HG02588 (cell line): ENCODE data around the gene EHBP1L1.
A peak's percentile ranks its signal among the peaks of the same experiment; 100 is the strongest.

ENCODE experiments used
- ATAC-seq: cut with Tn5 transposase; IDR thresholded peaks from one replicate; pipeline ENCODE4 v1.9.1; 2021; ENCODE audit warnings: mild to moderate bottlenecking, moderate library complexity; ENCODE audit not compliant: unreplicated experiment

EHBP1L1 gene

DNA sequence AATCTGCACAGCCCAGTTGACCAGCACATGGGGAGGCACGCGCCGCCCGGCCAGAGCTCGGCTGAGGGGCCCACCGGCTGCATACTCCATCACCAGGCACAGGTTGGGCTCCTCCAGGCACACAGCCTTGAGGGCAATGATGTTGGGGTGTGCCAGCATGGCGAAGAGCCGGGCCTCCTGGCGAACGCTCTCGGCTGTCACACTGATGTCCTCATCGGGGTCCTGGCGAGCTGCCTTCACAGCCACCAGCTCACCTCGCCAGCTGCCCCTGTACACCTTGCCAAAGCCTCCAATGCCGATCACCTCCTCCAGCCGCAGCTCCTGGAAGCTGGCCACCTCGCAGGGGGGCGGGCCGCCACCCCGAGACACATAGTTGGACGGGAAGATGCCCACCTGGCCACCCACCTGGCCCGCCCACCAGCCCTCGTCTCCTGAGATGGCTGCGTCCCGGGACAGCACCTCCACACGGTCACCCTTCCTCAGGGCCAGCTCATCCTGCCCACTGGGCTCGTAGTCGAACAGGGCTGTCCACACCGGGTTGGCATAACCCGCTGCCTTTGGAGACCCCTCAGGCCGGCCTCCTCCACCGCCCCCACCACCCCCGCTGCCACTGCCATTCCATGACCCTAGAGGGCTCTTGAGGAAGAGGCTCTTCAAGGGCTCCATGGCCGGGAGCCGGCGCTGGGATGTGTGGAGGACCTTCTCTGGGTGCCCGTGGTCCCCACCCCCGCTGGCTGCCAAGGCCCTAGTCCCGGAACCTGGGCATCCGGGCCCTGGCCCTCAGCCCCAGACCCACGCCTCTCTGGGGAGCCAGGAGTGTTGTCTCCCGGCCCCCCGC is 37.5 kb downstream of the EHBP1L1 start:
- ATAC-seq: no peak

DNA sequence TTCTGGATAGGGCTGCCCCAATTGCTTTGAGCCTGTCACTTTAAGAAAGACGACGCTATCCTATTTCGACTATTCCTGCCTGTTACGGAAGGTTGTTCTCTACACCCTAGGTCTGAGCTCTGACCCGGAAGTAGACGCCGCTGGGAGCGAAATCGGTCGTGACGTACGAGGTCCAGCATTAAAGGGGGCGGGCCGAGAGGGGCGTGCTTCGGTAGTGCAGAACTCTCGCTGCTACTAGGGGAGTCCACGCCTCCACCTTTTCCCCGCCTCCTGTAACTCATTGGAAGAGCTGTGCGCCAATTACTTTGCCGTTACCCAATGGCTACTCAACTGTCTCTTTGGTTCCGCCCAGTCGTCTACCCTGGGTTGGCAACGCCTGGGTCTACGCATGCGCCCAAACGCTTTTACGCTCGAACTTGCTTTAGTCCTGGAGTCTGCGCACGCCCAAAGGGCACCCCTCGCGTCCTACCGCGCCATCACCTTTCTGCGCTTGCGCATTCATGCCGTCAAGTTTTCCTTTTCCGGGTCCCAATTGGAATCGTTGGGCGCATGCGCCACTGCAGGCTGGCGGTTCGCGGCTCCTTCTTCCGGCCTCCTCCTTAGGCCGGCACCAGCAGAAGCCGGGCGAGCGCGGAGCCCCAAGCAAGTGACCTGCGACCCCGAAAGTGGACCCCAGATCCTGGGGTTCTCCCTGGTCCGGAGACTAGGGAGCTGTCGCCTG is 39.5 kb downstream of the EHBP1L1 start, which contains the start of gene PCNX3:
Gene PCNX3, plus strand, starts transcription at position 548 of the 721 bp plus-strand sequence. CDS start 536 bp downstream, outside the sequence.
- peak; percentile 77 for ATAC-seq

DNA sequence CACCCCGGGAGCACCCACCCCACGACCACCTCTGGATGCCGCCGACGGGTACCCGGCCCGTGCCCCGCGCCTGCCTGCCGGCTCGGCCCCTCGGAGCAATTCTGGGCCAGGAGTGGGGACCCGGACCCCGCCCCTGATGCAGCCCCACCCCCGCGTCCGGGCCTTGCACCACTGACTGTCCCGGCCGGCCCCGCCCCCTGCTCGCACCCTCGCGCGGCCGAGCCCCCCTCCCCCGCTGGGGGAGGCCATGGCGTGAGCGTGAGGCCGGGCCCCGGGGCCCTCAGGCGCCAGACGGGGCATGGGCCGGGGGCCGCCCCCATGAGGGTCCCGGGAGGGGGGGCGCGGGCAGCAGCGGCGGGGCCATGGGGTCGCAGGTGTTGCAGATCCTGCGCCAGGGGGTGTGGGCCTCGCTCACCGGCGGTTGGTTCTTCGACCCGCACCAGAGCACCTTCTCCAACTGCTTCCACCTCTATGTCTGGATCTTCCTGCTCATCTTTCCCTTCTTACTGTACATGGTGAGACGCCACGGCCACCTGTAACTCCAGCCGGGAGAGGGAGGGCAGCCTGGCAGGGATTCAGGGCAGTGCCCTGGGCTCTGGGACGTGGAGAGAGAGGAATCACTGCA is 40.2 kb downstream of the EHBP1L1 start:
- ATAC-seq: peak; percentile 4

DNA sequence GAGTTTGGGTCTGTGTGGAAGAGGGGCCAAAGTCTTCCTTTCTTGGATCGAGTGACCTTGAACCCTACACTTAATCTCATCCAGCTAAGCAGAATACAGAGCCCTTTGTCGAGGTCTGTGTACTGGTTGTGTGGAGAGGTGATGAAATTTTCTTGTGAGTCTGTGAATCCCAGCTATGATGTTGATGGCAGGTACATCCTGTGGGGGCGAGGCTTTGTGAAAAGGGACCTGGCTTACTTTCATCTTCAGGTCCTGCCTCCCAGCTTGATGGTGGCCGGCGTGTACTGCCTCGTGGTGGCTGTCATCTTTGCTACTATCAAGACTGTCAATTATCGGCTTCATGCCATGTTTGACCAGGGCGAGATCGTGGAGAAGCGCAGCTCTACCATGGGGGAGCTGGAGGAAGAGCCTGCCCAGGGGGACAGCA is 40.7 kb downstream of the EHBP1L1 start:
- ATAC-seq: no peak

DNA sequence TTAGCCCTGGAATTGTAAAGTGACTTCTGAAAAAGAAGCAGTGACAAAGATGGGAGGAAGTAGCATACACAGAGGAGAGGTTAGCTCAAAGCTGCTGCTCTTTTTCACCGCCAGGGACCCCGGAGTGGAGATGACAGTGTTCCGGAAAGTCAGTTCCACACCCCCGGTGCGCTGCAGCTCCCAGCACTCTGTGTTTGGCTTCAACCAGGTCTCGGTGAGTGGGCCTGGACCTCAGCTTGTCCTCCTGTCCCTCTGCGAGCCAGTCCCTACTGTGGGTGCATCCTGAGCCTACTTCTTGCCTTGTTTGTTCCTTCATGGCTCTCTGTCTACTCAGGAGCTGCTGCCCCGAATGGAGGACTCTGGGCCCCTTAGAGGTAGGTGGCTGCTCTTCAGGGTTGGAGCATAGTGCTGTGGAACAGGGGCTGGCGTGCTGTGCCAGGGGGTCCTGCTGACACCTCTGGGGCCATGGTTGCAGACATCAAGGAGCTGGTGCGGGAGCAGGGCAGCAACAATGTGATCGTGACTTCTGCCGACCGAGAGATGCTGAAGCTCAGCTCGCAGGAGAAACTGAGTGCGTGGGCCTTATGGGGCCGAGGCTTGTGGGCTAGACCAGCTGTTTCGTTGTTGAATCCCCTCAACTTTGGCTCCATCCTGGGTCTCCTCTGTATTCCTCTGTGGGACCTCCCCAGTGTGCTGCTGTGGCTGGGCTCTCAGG is 41.4 kb downstream of the EHBP1L1 start:
- no peak for ATAC-seq

- no peak for ATAC-seq
Observed at GRCh38 chr11:65617990-65618751, 42.3 kb downstream of the EHBP1L1 start.

DNA sequence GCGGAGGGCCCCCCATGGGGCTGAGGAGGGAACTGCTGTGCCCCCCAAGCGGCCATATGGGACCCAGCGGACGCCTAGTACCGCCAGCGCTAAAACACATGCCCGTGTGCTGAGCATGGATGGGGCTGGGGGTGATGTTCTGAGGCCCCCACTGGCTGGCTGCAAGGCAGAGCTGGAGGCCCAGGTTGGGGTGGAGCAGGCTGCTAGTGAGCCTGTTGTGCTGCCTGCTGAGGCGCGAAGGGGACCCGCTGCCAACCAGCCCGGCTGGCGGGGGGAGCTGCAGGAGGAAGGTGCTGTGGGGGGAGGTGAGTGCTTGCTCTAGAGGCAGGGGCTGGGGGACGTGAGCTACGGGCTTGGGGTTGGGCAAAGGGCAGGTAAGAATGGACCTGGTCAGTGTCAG is 42.9 kb downstream of the EHBP1L1 start:
- no peak for ATAC-seq

DNA sequence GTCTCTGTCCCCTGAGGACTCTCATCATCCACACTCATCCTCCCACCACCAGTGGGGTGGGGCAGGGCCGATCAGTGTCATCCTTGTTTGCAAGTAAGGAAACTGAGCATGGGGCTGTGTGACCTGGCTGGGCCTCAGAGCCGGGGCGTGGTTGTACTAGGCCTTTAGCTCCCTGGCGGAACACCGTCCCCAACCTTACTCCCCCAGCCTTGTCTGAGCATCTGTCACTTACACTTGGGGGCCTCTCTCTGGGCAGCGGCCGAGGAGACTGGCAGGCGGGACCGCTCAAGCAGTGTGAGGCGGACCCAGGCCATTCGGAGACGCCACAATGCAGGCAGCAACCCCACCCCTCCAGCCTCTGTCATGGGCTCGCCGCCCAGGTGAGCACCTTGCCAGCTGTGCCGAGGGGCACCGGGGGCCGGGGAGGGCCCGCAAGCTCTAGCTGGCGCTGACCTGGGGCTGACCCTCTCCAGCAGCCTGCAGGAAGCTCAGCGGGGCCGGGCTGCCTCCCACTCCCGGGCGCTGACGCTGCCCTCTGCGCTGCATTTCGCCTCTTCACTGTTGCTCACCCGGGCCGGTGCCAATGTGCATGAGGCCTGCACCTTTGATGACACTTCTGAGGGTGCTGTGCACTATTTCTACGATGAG is 43.6 kb downstream of the EHBP1L1 start:
- ATAC-seq: no peak

DNA sequence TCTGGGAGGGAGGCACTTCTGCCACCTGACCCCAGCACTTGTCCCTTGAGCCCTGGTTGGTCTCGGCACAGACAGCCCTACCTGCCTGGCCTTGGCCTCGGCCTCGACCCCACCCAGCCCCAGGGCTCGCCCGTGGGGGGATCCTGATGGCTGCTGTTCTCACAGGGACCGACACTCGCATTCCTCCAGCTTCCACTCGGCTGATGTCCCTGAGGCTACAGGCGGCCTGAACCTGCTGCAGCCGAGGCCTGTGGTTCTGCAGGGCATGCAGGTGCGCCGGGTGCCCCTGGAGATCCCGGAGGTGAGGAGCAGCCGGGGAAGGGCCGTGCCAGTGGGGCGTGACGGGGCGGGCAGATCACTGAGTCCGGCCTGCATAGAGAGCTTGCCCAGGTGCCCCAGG is 44.8 kb downstream of the EHBP1L1 start:
- no peak for ATAC-seq

DNA sequence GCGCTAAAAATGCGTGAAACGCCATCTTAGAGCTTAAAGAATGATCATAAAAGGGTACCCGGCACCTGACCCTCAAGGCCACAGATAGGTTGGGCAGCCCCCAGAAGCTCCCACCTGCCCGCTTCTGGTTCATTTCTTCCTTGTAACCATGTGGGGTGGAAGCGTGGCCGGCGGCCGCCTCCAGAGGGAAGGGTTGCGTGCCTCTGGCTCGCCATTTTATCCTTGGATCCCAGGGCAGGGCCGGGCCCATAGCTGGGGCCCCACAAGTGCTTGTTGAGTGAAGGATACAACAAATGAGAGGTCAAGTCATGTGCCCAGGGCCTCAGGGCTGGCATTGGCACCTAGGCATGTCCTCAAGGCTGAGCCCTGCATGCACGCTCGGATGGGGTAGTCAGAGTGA is 45.6 kb downstream of the EHBP1L1 start:
- no peak for ATAC-seq

GRCh38 chr11:65622011-65622410 is 46.2 kb downstream of the EHBP1L1 start:
- ATAC-seq: no peak

- ATAC-seq: no peak
Observed at GRCh38 chr11:65623177-65623576, 47.3 kb downstream of the EHBP1L1 start.

DNA sequence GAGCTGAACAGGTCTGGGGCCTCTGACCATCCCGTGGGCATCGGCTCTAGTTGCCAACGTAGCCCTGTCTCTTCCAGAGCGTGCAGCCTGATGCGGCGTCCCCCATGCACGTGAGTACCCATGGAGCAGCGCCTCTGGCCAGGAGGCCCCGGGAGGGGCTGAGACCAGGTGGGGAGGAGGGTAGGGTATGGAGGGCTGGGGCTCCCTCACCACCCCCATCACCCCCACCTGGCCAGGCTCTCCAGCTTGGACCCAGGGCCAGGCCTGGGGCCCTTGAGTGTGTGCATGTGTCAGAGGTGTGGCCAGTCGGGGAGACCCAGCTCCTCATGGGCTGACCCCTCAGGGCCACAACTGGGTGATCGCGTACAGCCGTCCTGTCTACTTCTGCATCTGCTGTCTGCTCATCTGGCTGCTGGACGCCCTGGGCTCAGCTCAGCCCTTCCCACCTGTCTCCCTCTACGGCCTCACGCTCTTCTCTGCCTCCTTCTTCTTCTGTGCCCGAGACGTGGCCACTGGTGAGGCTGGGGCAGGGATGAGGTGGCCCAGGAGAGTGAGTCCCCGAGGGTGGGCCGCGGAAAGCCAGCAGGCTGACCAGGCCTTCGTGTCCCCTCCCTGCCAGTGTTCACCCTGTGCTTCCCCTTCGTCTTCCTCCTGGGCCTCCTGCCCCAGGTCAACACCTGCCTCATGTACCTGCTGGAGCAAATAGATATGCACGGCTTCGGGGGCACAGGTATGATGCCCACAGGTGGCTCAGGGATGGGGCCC is 48.2 kb downstream of the EHBP1L1 start:
- no peak for ATAC-seq

GRCh38 chr11:65624931-65625627 is 49.2 kb downstream of the EHBP1L1 start:
- no peak for ATAC-seq

DNA sequence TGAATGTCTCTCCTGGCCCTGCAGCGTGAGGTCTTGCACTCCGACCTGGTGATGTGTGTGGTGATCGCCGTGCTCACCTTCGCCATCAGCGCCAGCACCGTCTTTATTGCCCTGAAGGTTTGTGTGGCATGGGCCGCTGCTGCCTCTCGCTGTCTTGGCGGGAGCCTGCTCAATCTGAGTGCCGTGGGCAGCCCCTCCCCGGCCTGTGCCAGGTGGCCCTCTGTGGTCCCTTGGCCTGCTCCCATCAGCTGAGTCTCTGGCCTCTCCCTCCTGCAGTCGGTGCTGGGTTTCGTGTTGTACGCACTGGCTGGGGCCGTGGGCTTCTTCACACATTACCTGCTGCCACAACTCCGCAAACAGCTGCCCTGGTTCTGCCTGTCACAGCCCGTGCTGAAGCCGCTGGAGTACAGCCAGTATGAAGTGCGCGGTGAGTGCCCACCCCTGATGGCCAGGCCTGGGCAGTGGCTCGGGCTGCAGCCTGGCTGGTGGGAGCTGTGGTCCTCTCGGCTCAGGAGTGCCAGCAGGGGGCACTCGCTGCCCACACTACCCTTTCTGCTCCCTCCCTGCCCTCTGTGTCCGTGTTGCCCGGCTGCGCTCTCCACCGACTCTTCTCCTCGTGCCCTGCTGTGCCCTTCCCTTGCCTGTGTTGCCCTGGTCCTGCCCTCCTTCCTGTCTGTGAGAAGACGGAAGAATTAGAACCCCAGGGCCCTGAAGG is 49.9 kb downstream of the EHBP1L1 start:
- ATAC-seq: no peak

DNA sequence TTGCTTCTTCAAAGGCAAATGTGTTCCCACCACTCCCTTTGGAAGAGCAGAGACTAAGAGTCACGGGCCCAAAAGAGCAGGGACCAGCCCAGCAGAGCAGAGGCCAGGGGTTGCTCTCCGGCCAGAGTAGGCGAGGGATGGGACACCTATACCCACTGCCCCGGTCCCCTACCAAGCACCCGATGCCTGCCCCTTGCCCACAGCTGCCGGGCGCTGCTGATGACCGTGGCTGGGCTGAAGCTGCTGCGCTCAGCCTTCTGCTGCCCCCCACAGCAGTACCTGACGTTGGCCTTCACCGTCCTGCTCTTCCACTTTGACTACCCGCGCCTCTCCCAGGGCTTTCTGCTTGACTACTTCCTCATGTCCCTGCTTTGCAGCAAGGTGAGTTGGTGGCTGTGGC is 51.3 kb downstream of the EHBP1L1 start:
- ATAC-seq: no peak

GRCh38 chr11:65629579-65629978 is 53.7 kb downstream of the EHBP1L1 start:
- ATAC-seq: no peak

DNA sequence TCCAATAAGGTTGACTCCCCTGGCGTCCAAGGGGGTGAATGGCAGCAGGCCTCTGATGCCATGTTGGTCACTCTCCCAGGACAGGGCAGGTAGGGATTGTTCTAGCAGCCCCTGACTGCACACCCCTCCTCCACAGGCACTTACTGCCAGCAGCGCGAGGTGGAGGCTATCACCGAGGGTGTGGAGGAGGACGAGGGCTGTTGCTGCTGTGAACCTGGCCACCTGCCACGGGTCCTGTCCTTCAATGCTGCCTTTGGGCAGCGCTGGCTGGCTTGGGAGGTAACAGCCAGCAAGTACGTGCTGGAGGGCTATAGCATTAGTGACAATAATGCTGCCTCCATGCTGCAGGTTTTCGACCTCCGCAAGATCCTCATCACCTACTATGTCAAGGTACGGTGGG is 54.4 kb downstream of the EHBP1L1 start:
- ATAC-seq: no peak
